Heart left ventricle (tissue), 13 donors: ENCODE results near the gene NCOA5.

Experiments
- CTCF ChIP-seq, 12 donors: fragments of 200-600 bp; sonication (generic) in 4 of 12; IDR thresholded peaks; one replicate each; pipeline versions ENCODE4 v1.5.0 to v1.8.0; 2018 to 2022; ENCODE audit warnings: antibody characterized with exemption in 12 of 12, mild to moderate bottlenecking in 5 of 12
- POLR2A ChIP-seq, 2 donors: fragments of 450-650 bp; IDR thresholded peaks; one replicate each; pipeline ENCODE4 v1.6.1; 2017; ENCODE audit warnings: antibody characterized with exemption in 2 of 2, mild to moderate bottlenecking in 2 of 2, moderate library complexity in 2 of 2
- donor health status: ischemic (EF 13 %, LVEDD 7.1; RV severe dilation, severe dysfunction).
- donor health status: DM: no; HTN: yes; CAD: no.
- donor health status: DM: no; HTN: no; CAD: no.
- donor health status: ischemic (EF 25% LVEDD 6.9; RV normal size, moderate dysfunction).
- donor health status: ischemic (EF 25% LVEDD 5.7; RV mildly dilated, moderate dysfunction).
- donor health status: ischemic (EF 35%, LVEDD 5.7; RV mildly dilated, moderate dysfunction).
- donor health status: nonischemic (EF 11% LVEDD 7.7; RV severe dilation, severe dysfunction).
- donor health status: DM: yes; HTN: yes; CAD: no.
- donor health status: PGD.
- donor health status: ischemic (EF 29% LVEDD 5.4; RV normal size, mild dysfunction).
- donor health status: nonischemic (EF 23%, LVEDD 6.1; RV moderate dilation, normal function).

GRCh38 chr20:46139266-46139889 is 49.6 kb upstream of the NCOA5 start:
- TF ChIP-seq CTCF (IDR thresholded peaks at IDR 0.05) = no peak
- no peak for TF ChIP-seq POLR2A (IDR thresholded peaks at IDR 0.05)
